Muscle of back (tissue), 11 donors: Measurements from ENCODE around the gene UBE3C. TPM values are rescaled to one million over a fixed set of nuclear protein-coding genes. Genes with fewer than 3 reads are reported as not detected.
"Not testable (repeated sequence)": the region's sequence is repeated elsewhere in the genome, so short reads cannot be mapped to it uniquely, and the experiment has no call there.

Experiments
- DNase-seq, 3 donors: peaks; one replicate each; pipeline versions ENCODE4 v3.0.0 to v3.0.0-alpha.2; 2013
- polyA plus RNA-seq, 10 donors: library from polyadenylated mRNA; unstranded; fragments of 120-200 nt; gene quantifications; one replicate each; pipeline ENCODE4 v1.2.1, GENCODE V29; 2013; ENCODE audit not compliant: insufficient read length in 10 of 10

The UBE3C gene
- polyA plus RNA-seq, 10 donors: 30.4 to 39.0 (median 34.7) TPM

- no peak for DNase-seq
These were observed 132.7 kb downstream of the UBE3C start for GRCh38 chr7:157271315-157271990.

- peak; percentile 40 to 94 (median 68) for DNase-seq
These were observed 133.2 kb downstream of the UBE3C start for GRCh38 chr7:157271991-157272324.

GRCh38 chr7:157272351-157273207, 133.9 kb downstream of the UBE3C start:
- DNase-seq: no peak

DNA sequence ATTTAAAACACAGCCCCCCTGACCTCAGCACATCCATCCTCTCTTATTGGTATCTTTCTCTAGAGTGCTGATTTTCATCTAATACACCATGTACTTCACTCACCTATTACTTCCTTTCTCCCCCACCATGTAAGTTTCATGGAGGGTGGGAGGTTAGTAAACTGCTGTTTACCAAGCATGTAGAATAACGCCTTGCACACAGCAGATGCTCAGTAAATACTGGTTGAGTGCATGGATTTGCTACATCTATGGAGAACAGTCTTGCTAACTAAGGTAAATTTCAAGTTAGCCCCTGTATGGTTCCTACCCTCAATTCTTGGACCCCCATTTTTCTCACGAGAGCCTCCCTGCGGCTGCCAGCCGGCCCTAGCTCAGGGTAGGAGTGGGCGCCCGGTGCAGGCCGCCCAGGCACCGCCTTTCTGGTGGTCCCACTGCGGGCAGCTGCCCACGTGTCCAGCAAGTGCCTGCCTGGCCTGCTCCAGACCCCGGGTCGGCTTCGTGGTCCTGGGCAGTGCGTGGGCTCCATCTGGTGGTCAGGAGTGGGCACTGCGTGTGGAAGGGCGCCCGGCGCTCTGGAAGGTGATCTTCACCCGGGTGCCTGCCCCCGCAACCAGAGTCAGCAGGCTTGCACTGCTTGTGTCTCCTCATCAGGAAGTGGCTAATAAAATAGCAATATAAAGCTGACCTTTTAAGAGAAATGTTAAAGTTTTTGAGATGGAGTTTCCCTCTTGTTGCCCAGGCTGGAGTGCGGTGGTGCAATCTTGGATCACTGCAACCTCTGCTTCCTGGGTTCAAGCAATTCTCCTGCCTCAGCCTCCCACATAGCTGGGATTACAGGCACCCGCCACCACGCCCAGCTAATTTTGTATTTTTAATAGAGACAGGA, 134.7 kb downstream of the UBE3C start:
- DNase-seq: peak; percentile 51 to 82 (median 73)

DNA sequence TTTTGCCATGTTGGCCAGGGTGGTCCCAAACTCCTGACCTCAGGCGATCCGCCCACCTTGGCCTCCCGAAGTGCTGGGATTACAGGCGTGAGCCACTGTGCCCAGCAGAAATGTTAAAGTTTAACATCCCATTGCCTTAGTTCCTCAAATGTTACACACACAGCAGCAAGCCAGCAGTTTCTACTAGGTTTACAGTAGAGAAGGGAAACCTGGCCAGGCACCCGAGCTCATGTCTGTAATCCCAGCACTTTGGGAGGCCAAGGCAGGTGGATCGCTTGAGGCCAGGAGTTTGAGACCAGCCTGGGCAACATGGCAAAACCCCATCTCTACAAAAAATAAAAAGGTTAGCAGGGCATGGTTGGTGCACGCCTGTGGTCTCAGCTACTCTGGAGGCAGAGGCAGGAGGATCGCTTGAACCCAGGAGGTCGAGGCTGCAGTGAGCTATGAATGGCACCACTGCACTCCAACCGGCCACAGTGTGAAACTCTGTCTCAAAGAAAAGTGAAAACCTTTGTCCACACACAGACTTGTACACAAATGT, 135.4 kb downstream of the UBE3C start:
- DNase-seq: not testable (repeated sequence)

DNA sequence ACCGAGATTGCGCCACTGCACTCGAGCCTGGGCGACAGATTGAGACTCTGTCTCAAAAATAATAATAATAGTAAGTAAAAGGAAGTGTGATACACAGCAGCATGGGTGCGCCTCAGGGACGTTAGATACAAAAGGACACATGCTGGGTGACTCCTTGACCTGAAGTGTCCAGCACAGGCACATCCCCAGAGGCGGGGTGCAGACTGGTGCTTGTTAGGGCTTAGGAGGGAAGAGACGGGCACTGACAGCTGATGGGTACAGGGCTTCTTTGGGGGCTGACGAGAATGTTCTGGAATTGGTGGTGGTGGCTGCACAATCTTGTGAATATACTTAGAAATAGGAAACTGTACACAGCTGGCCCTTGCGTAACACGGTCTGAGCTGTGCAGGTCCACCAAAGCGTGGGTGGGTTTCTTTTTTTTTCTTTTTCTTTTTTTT, 136.3 kb downstream of the UBE3C start:
- no peak for DNase-seq

DNA sequence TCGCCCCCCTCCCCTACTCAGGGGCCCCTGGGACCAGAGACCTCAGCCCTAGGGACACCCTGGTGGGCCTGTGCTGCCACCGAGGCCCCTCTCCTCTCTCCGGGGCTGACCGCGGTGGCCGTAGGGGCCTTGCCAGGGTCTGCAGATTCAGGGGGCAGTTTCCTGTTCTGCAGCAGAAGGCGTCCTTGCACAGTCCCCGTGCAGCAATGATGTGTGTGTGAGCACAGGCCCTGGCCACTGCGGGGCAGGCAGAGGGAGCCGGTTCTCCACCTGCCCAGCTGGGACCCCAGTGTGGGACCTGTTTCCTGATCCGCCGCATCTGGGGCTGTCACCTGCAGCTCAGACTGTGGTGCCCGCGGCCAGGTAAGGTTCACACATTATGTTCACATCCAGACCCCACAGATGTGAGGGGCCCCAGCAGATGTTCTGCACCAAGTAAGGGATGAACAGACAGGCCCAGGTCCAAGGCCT, 137.4 kb downstream of the UBE3C start:
- DNase-seq: no peak

GRCh38 chr7:157276731-157277562, 138.2 kb downstream of the UBE3C start:
- DNase-seq: peak in 1 of 3 donors; percentile 15

DNA sequence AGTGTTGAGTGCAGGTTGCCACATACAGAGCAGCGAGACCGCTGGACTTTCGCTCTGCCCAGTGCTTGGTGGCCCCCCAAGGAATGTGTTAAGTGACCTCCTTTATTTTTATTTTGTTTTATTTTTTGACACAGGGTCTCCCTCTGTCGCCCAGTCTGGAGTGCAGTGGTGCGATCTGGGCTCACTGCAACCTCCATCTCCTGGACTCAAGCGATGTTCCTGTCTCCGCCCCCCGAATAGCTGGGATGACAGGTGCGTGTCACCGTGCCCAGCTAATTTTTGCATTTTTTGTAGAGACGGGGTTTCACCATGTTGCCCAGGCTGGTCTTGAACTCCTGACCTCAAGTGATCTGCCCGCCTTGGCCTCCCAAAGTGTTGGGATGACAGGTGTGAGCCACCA, 138.8 kb downstream of the UBE3C start:
- DNase-seq: not testable (repeated sequence)

DNA sequence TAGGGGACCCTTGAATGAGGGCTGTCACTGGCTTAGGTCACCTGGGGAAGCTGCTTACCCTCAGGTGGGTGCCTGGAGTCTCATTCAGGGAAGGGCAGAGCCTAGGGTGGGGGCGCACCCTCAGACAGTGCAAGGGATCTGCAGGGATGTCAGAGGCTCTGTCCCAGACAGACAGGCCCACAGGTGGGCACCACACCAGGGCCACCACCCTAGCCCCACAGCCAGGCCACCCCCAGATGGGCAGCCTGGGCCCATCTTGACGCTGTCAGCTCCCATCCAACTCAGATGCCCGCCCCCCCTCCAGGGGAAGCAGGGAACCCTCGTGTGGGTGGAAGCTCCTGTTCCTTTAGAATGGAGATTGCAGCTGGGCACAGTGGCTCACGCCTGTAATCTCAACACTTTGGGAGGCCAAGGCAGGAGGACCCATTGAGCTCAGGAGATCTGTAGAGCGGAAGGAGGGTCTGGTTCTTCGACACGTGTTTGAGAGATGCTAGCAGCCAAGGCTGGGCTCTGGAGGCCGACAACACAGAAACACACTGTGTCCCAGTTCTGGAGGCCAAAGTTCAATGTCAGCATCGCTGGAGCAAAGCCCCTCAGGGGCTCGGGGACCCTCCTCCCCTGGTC, 139.6 kb downstream of the UBE3C start:
- no peak for DNase-seq

- DNase-seq: peak in 2 of 3 donors; percentile 22 to 66
These were observed 140.3 kb downstream of the UBE3C start for GRCh38 chr7:157278791-157279724.

DNA sequence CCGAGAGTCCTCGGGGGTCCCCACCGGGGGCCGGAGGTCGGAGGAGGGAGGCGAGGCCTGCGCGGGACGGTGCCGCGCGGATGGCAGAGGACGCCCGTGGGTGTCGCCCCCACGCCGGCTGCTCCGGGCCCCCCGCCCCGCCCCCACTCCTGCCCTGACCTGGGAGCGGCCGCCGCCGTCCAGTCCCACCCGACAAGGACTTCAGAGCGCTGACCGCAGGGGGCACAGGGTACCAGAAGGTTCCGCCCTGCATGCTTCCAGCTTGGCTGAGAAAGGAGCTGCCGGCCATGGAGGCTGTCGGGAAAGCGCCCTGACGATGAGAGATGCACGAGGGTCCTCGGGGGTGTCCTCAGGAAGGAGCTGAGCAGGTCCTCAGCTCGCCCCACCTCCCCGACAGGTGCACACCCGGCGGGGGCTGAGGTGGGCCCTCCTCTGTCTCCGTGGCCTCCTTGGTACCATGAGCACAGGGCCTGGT, 141.1 kb downstream of the UBE3C start:
- peak in 1 of 3 donors; percentile 40 for DNase-seq

DNA sequence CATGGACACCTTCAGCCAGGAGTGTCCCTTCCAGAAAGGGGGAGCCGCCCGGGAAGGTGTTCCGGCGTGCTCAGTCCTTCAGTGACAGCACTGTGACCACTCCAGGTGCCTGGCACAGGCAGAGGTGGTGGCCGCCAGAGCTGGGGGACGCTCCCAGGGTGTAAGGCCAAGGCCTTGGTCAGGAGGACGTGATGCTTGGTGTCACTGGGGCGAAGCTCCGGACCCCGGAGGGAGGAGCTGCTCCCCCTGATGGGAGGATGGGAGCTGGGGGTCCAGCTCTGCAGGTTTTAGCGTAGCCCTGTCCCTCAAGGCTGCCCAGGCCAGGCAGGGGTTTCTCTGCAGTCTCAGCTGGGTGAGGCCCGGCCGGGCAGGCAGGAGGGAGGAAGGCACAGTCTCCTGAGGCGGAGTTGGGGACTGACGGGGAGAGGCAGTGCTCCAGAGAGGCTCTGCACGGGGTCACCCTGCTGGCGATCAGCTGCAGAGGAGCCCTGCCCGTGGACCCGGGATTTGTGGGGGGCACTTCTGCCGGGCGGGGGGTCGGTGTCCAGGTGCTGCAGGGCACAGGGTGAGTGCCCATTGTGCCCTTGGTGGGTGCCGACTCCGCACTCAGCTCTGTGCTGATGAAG, 141.6 kb downstream of the UBE3C start:
- no peak for DNase-seq

DNA sequence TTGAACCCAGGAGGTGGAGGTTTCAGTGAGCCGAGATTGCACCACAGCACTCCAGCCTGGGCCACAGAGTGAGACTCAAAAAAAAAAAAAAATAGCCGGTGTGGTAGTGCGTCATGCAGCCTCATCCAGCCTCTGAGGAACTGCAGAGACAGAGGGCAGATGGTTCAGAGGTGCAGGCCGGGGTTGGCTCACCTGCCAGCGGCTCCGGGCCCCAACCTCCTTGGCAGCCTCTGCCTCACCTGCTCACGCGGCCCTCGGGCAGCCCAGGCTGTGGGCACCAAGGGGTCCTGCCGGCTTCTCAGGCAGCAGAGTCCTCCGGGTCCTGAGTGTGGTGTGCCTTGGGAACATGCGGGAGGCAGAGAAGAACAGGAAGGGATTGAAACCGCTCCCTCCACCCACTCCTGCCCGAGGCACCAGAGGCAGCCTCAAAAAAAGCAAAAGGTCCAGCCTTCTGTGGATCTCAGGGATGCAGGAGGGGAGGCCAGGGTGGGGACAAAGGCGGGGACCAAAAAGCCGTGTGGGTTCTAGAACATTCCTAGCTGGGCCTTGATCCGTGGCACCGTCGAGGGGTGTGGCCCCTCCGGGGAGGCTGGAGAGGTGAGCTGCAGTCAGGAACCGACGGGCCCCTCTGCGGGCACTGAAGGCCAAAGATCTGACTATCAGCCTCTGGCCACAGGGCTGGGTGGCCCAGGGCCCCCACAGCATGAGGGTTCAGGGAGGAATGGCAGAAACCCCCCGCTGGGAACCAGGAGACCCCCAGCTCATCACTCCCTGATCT, 142.7 kb downstream of the UBE3C start:
- DNase-seq: no peak

GRCh38 chr7:157282141-157282801, 143.5 kb downstream of the UBE3C start:
- no peak for DNase-seq

DNA sequence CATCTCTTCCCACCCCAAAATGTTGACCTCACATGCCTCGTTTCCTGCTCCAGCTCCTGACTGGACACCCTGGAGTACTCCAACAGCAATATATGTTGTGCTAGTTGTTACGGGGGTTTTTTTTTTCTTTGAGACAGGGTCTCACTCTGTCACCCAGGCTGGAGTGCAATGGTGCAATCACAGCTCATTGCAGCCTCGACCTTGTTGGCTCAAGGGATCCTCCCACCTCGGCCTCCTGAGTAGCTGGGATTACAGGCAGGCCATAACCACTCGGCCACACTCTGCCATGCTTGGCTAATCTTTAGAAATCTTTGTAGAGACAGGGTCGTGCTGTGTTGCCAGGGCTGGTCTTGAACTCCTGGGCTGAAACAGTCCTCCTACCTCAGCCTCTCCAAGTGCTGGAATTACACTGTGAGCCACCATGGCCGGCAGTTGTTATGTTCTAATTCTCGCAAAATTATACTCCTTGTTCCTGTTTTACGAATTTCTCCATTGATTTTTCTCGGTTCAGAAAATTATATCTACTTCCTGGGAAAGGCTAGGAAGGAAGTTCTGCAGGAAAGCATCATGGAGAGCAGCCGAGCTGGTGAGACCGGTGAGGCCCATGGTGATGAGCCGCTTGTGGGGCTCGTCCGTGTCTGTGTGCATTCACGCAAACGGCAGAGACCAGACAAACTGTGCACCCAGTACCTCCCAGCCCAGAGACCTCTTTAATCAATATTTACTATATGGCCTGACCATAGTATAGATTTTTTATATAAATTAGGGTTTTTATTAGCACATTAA, 145.7 kb downstream of the UBE3C start:
- no peak for DNase-seq
